ENCODE results near the gene DYRK4. TPM values are rescaled to one million over a fixed set of nuclear protein-coding genes. Genes with fewer than 3 reads are reported as not detected.

DYRK4 gene
- total RNA-seq, 2 donors from 2014 or later: 20.9 to 26.7 TPM

- Histone ChIP-seq H3K9me3 (no peaks in the 10 kb centered on the region), H3K4me3 (no peak overlapping the region), H3K27me3 (no peaks in the 10 kb centered on the region), H3K36me3 (no peaks in the 10 kb centered on the region), H3K9ac (ENCODE audit: low read depth in 2 of 2, low read length in 2 of 2) (no peak overlapping the region), H3K4me1 (no peaks in the 10 kb centered on the region), H3K27ac (no peak overlapping the region)
- DNase-seq: no peak
- intact Hi-C loops (cut with DNase I): no loop called here
- no peak for TF ChIP-seq CTCF (IDR thresholded peaks at IDR 0.05)
These were observed 5.1 kb upstream of the DYRK4 start for GRCh38 chr12:4556735-4557530.

GRCh38 chr12:4557586-4557985, 4.4 kb upstream of the DYRK4 start:
- no peaks in the 10 kb centered on the region for H3K36me3 ChIP-seq
- DNase-seq: no peak
- no peak overlapping the region for H3K27ac ChIP-seq
- no peak overlapping the region for H3K4me3 ChIP-seq
- no peak for TF ChIP-seq CTCF (IDR thresholded peaks at IDR 0.05)
- H3K9ac ChIP-seq (ENCODE audit: low read depth in 2 of 2, low read length in 2 of 2): no peak overlapping the region
- peaks cover 5% of the 10 kb centered on the region for H3K4me1 ChIP-seq
- H3K9me3 ChIP-seq: no peaks in the 10 kb centered on the region
- intact Hi-C loops (cut with DNase I): no loop called here
- no peaks in the 10 kb centered on the region for H3K27me3 ChIP-seq

- H3K27me3 ChIP-seq: no peaks in the 10 kb centered on the region
- no peak overlapping the region for H3K9ac ChIP-seq (ENCODE audit: low read depth in 2 of 2, low read length in 2 of 2)
- no peak overlapping the region for H3K4me3 ChIP-seq
- no peak overlapping the region for H3K27ac ChIP-seq
- no peaks in the 10 kb centered on the region for H3K36me3 ChIP-seq
- intact Hi-C loops (cut with DNase I): no loop called here
- no peak for DNase-seq
- H3K4me1 ChIP-seq: peaks cover 6% of the 10 kb centered on the region
- no peaks in the 10 kb centered on the region for H3K9me3 ChIP-seq
- TF ChIP-seq CTCF (IDR thresholded peaks at IDR 0.05): no peak
These were observed 3.8 kb upstream of the DYRK4 start for GRCh38 chr12:4558171-4558570.

- no peak for DNase-seq
- H3K27me3 ChIP-seq: no peaks in the 10 kb centered on the region
- no peak overlapping the region for H3K9ac ChIP-seq (ENCODE audit: low read depth in 2 of 2, low read length in 2 of 2)
- H3K9me3 ChIP-seq: no peaks in the 10 kb centered on the region
- H3K4me1 ChIP-seq: peaks cover 6% of the 10 kb centered on the region
- no peak for TF ChIP-seq CTCF (IDR thresholded peaks at IDR 0.05)
- no peak overlapping the region for H3K4me3 ChIP-seq
- H3K36me3 ChIP-seq: no peaks in the 10 kb centered on the region
- intact Hi-C loops (cut with DNase I): no loop called here
- no peak overlapping the region for H3K27ac ChIP-seq
These were observed 1.3 kb downstream of the DYRK4 start for GRCh38 chr12:4563336-4563735.

- no peak overlapping the region for H3K4me3 ChIP-seq
- TF ChIP-seq CTCF (IDR thresholded peaks at IDR 0.05): no peak
- peak overlapping the region; percentile 2 for H3K27ac ChIP-seq
- no peak overlapping the region for H3K9ac ChIP-seq (ENCODE audit: low read depth in 2 of 2, low read length in 2 of 2)
- H3K9me3 ChIP-seq: no peaks in the 10 kb centered on the region
- no peaks in the 10 kb centered on the region for H3K27me3 ChIP-seq
- H3K36me3 ChIP-seq: no peaks in the 10 kb centered on the region
- intact Hi-C loops (cut with DNase I): no loop called here
- peaks cover 6% of the 10 kb centered on the region for H3K4me1 ChIP-seq
- DNase-seq: no peak
These were observed 2.8 kb downstream of the DYRK4 start for GRCh38 chr12:4564818-4565217.

Measured in colonic mucosa (tissue), 4 donors.